ENCODE measurements around the gene MDN1. TPM values are rescaled to one million over a fixed set of nuclear protein-coding genes. Genes with fewer than 3 reads are reported as not detected.

MDN1 gene
- total and polyA plus RNA-seq, 2 of the 8 experiments (the other 6 are each of a cell fraction or from before 2014, with no cell fraction given) = 53.5 to 179 TPM

GRCh38 chr6:89597988-89598387, 221.6 kb downstream of the MDN1 start:
- ChIA-PET POLR2A (ENCODE audit: partially characterized antibody) (interaction anchor here (0.6 to 1.5 kb wide), 2 partner anchors 8 to 30 kb away, joined by 3 read pairs; no protein-coding TSS in a partner anchor), CTCF (ENCODE audit: partially characterized antibody) (interaction anchor here (0.7 to 5.8 kb wide), 10 partner anchors 10 to 287 kb away, joined by 3 to 38 read pairs (median 4); partner anchors contain the start of gene ANKRD6)
- no peak overlapping the region for H3K56ac ChIP-seq (replicated peaks; ENCODE audit: insufficient read length, low read depth, low read length)
- H3K4ac ChIP-seq (replicated peaks; ENCODE audit: insufficient read length, low read depth, low read length) = no peak overlapping the region
- DNase-seq (ENCODE audit: low read depth in 1 of 2, low spot score in 2 of 2) (no peak), FAIRE-seq (no peak)
- H3K27ac ChIP-seq (ENCODE audit: low read depth, low read length) = no peak overlapping the region
- H3K79me2 ChIP-seq (ENCODE audit: control insufficient read depth in 1 of 2, insufficient read depth in 2 of 2, low read length in 2 of 2) = no peaks in the 10 kb centered on the region
- H3K4me3 ChIP-seq (ENCODE audit: extremely low read depth in 1 of 4, insufficient read depth in 2 of 4, low read depth in 3 of 4, low read length in 4 of 4) = no peak overlapping the region
- no peak overlapping the region for H3K14ac ChIP-seq (ENCODE audit: insufficient read length)
- no peak overlapping the region for H4K5ac ChIP-seq (ENCODE audit: insufficient read length, low read depth, low read length)
- no peak overlapping the region for H3K23ac ChIP-seq (ENCODE audit: insufficient read length)
- H2BK5ac ChIP-seq (ENCODE audit: low read depth, low read length) = no peak overlapping the region
- no peak overlapping the region for H2BK120ac ChIP-seq (replicated peaks; ENCODE audit: low read depth, low read length)
- H2BK15ac ChIP-seq (ENCODE audit: low read length) = no peak overlapping the region
- no peak overlapping the region for H3K18ac ChIP-seq (ENCODE audit: extremely low read depth, low read length)
- H3K9ac ChIP-seq (replicated peaks in 1 of 4; ENCODE audit: extremely low read depth in 1 of 4, low read depth in 3 of 4, low read length in 3 of 4) = no peak overlapping the region
- H2BK20ac ChIP-seq (ENCODE audit: low read length) = no peak overlapping the region
- 0 out of 2 replicates have a peak overlapping the region, but pooled peaks have one; percentile 61 for H2AFZ ChIP-seq (ENCODE audit: low read length)
- no peaks in the 10 kb centered on the region for H3K4me1 ChIP-seq (replicated peaks in 1 of 4; ENCODE audit: control insufficient read depth in 3 of 4, insufficient read depth in 4 of 4, low read length in 3 of 4)
- H4K8ac ChIP-seq (ENCODE audit: extremely low read depth, insufficient read depth, low read length) = no peak overlapping the region
- 50% methylated on average over 3 of the region's 3 CpGs; no CpG with 5 or more reads in 1 of the 2 experiments for WGBS, 2 experiments (ENCODE audit: extremely low coverage in 1 of 2, insufficient coverage in 1 of 2, insufficient read length in 1 of 2, insufficient replicate concordance in 2 of 2, low coverage in 1 of 2, low lambda C conversion rate in 2 of 2, missing lambda C conversion rate in 1 of 2)
- no peak overlapping the region for H2BK12ac ChIP-seq (ENCODE audit: low read depth, low read length)
- no peak overlapping the region for H2AK5ac ChIP-seq (ENCODE audit: low read depth, low read length)
- H3K23me2 ChIP-seq (ENCODE audit: low read depth, low read length) = no peaks in the 10 kb centered on the region
- no peaks in the 10 kb centered on the region for H3K79me1 ChIP-seq (ENCODE audit: low read depth, low read length)
- no peak overlapping the region for H3K4me2 ChIP-seq (ENCODE audit: insufficient read depth in 1 of 2, low read depth in 2 of 2, low read length in 2 of 2)
- no peaks in the 10 kb centered on the region for H4K20me1 ChIP-seq (replicated peaks in 1 of 2; ENCODE audit: control insufficient read depth in 1 of 2, insufficient read depth in 2 of 2, low read length in 2 of 2)
- 0 out of 7 replicates have a peak, but pooled peaks cover 0 to 2% (median 0%) of the 10 kb centered on the region in 4 experiments for H3K27me3 ChIP-seq (replicated peaks in 1 of 4; ENCODE audit: control insufficient read depth in 3 of 4, extremely low read depth in 1 of 4, insufficient read depth in 3 of 4, low read length in 3 of 4)
- H3K9me3 ChIP-seq (ENCODE audit: insufficient read depth in 2 of 2, low read depth in 1 of 2, low read length in 1 of 2) = no peaks in the 10 kb centered on the region
- no peak overlapping the region for H4K91ac ChIP-seq (replicated peaks; ENCODE audit: insufficient read length, low read length)
- H3K36me3 ChIP-seq (ENCODE audit: control insufficient read depth in 2 of 4, insufficient read depth in 4 of 4, low read length in 3 of 4) = no peaks in the 10 kb centered on the region
- TF ChIP-seq BCL11A (IDR thresholded peaks at IDR 0.05; ENCODE audit: low read depth in 2 of 2, low read length in 2 of 2) = no peak
- no peak for TF ChIP-seq POU5F1 (IDR thresholded peaks at IDR 0.05; ENCODE audit: low read depth, low read length)
- TF ChIP-seq SIRT6 (IDR thresholded peaks at IDR 0.05; ENCODE audit: low read length) = no peak
- TF ChIP-seq SP2 (IDR thresholded peaks at IDR 0.05; ENCODE audit: low read length) = no peak
- TF ChIP-seq JUN (IDR thresholded peaks at IDR 0.05; ENCODE audit: low read depth, low read length) = no peak
- no peak for TF ChIP-seq POLR2AphosphoS5 (IDR thresholded peaks at IDR 0.05; ENCODE audit: low read depth, low read length)
- TF ChIP-seq ASH2L (IDR thresholded peaks at IDR 0.05; ENCODE audit: low read length) = no peak
- TF ChIP-seq EP300 (IDR thresholded peaks at IDR 0.05; ENCODE audit: borderline replicate concordance in 1 of 2, low read depth in 2 of 2, low read length in 2 of 2) = no peak
- TF ChIP-seq PHF8 (conservative IDR thresholded peaks at IDR 0.05; ENCODE audit: low read depth, low read length) = no peak
- TF ChIP-seq SAP30 (IDR thresholded peaks at IDR 0.05; ENCODE audit: insufficient read depth, insufficient replicate concordance, low read length) = no peak
- no peak; the same call in 1 of the 2 replicates for TF ChIP-seq E2F6 (IDR thresholded peaks at IDR 0.05)
- peak; percentile 96 for TF ChIP-seq CEBPB (IDR thresholded peaks at IDR 0.05; ENCODE audit: low read depth, low read length)
- no peak for TF ChIP-seq SP4 (IDR thresholded peaks at IDR 0.05; ENCODE audit: low read length)
- TF ChIP-seq RAD21 (IDR thresholded peaks at IDR 0.05 in 1 of 2, conservative IDR thresholded peaks at IDR 0.05 in 1 of 2; ENCODE audit: low read depth in 2 of 2, low read length in 2 of 2) = peak; percentile 46 to 49
